Right atrium auricular region (tissue), 2 donors: ENCODE results near the gene ZNF346. TPM values are rescaled to one million over a fixed set of nuclear protein-coding genes. Genes with fewer than 3 reads are reported as not detected.
"Not testable (repeated sequence)": the region's sequence is repeated elsewhere in the genome, so short reads cannot be mapped to it uniquely, and the experiment has no call there.

Source experiments
- DNase-seq: peaks from one replicate; pipeline ENCODE4 v3.0.0-alpha.2; 2019; ENCODE audit warnings: low spot score
- H3K27ac ChIP-seq, 2 donors: fragments of 200-600 bp; sonication (generic); 1 replicate in 1 of 2; 2 replicates in 1 of 2; pipeline ENCODE4 v1.5.1; 2016 to 2019
- H3K27me3 ChIP-seq, 2 donors: fragments of 200-600 bp; sonication (generic); one replicate each; pipeline versions ENCODE4 v1.5.1 to v1.6.0; 2017 to 2019
- H3K36me3 ChIP-seq: fragments of 200-600 bp; sonication (generic); one replicate; pipeline ENCODE4 v1.5.1; 2016
- H3K4me1 ChIP-seq, 2 donors: fragments of 200-600 bp; sonication (generic); one replicate each; pipeline versions ENCODE4 v1.5.1 to v1.6.0; 2017 to 2019
- H3K4me3 ChIP-seq, 2 donors: fragments of 200-600 bp; sonication (generic); 1 replicate in 1 of 2; 2 replicates in 1 of 2; pipeline ENCODE4 v1.5.1; 2017 to 2019; ENCODE audit warnings: mild to moderate bottlenecking in 1 of 2, moderate library complexity in 1 of 2
- H3K9me3 ChIP-seq, 2 donors: fragments of 200-600 bp; sonication (generic); one replicate each; pipeline ENCODE4 v1.5.1; 2019
- CTCF ChIP-seq, 2 donors: fragments of 200-600 bp; sonication (generic); IDR thresholded peaks; one replicate each; pipeline ENCODE4 v1.5.1; 2019; ENCODE audit warnings: antibody characterized with exemption in 2 of 2
- total RNA-seq, 2 donors: library from RNA; depleted of rRNA; stranded (reverse); fragments of >200 nt; gene quantifications; one replicate each; pipeline ENCODE4 v1.1.0, GENCODE V29; 2016

The ZNF346 gene
- total RNA-seq, 2 donors from 2014 or later = 8.5 TPM

- no peak for DNase-seq
- Histone ChIP-seq H3K4me3 (no peak overlapping the region), H3K4me1 (no peaks in the 10 kb centered on the region), H3K9me3 (no peaks in the 10 kb centered on the region), H3K27ac (no peak overlapping the region), H3K27me3 (no peaks in the 10 kb centered on the region), H3K36me3 (peaks cover 47% of the 10 kb centered on the region)
- no peak for TF ChIP-seq CTCF (IDR thresholded peaks at IDR 0.05)
Observed at GRCh38 chr5:177044641-177045040, 22.1 kb downstream of the ZNF346 start.

GRCh38 chr5:177045631-177046030 lies 23.1 kb downstream of the ZNF346 start:
- Histone ChIP-seq H3K4me3 (no peak overlapping the region), H3K27me3 (no peaks in the 10 kb centered on the region), H3K27ac (no peak overlapping the region), H3K4me1 (no peaks in the 10 kb centered on the region), H3K9me3 (no peaks in the 10 kb centered on the region), H3K36me3 (peaks cover 50% of the 10 kb centered on the region)
- no peak for DNase-seq
- TF ChIP-seq CTCF (IDR thresholded peaks at IDR 0.05) = no peak

GRCh38 chr5:177048531-177048930 lies 26.0 kb downstream of the ZNF346 start:
- DNase-seq, H3K4me1 ChIP-seq, H3K27ac ChIP-seq, H3K4me3 ChIP-seq, H3K27me3 ChIP-seq, H3K9me3 ChIP-seq: not testable (repeated sequence)
- H3K36me3 ChIP-seq = peaks cover 41% of the 10 kb centered on the region

GRCh38 chr5:177049285-177049684 lies 26.8 kb downstream of the ZNF346 start:
- no peak for DNase-seq
- no peak overlapping the region for H3K27ac ChIP-seq
- no peaks in the 10 kb centered on the region for H3K9me3 ChIP-seq
- H3K4me1 ChIP-seq = no peaks in the 10 kb centered on the region
- no peak overlapping the region for H3K4me3 ChIP-seq
- peaks cover 37% of the 10 kb centered on the region for H3K36me3 ChIP-seq
- TF ChIP-seq CTCF (IDR thresholded peaks at IDR 0.05) = no peak
- H3K27me3 ChIP-seq = no peaks in the 10 kb centered on the region

- H3K27ac ChIP-seq = no peak overlapping the region
- DNase-seq = no peak
- H3K36me3 ChIP-seq = peaks cover 31% of the 10 kb centered on the region
- no peak for TF ChIP-seq CTCF (IDR thresholded peaks at IDR 0.05)
- no peaks in the 10 kb centered on the region for H3K4me1 ChIP-seq
- no peaks in the 10 kb centered on the region for H3K9me3 ChIP-seq
- H3K4me3 ChIP-seq = no peak overlapping the region
- no peaks in the 10 kb centered on the region for H3K27me3 ChIP-seq
Observed at GRCh38 chr5:177064500-177065277, 42.2 kb downstream of the ZNF346 start.

GRCh38 chr5:177065491-177065890 lies 43.0 kb downstream of the ZNF346 start:
- H3K27ac ChIP-seq = no peak overlapping the region
- no peaks in the 10 kb centered on the region for H3K9me3 ChIP-seq
- no peaks in the 10 kb centered on the region for H3K27me3 ChIP-seq
- H3K4me1 ChIP-seq = no peaks in the 10 kb centered on the region
- TF ChIP-seq CTCF (IDR thresholded peaks at IDR 0.05) = no peak
- no peak for DNase-seq
- H3K4me3 ChIP-seq = no peak overlapping the region
- H3K36me3 ChIP-seq = peaks cover 31% of the 10 kb centered on the region
